IgD-negative memory B cell (primary cell): ENCODE measurements around the gene GAST. TPM values are rescaled to one million over a fixed set of nuclear protein-coding genes. Genes with fewer than 3 reads are reported as not detected.

ENCODE experiments used
- H3K27ac Mint-ChIP-seq, 3 donors: one replicate each; pipeline ENCODE4 v1.8.0; 2020 to 2022; ENCODE audit warnings: mild to moderate bottlenecking in 3 of 3, mixed read lengths in 3 of 3, moderate library complexity in 1 of 3
- H3K27me3 Mint-ChIP-seq: one replicate; pipeline ENCODE4 v1.8.0; 2021; ENCODE audit warnings: mixed read lengths
- H3K36me3 Mint-ChIP-seq: one replicate; pipeline ENCODE4 v1.8.0; 2020; ENCODE audit warnings: mild to moderate bottlenecking, mixed read lengths
- H3K4me1 Mint-ChIP-seq, 3 donors: one replicate each; pipeline ENCODE4 v1.8.0; 2020 to 2022; ENCODE audit warnings: mixed read lengths in 3 of 3, mild to moderate bottlenecking in 1 of 3
- H3K4me3 Mint-ChIP-seq, 4 donors: one replicate each; pipeline ENCODE4 v1.8.0; 2020 to 2022; ENCODE audit warnings: mild to moderate bottlenecking in 4 of 4, mixed read lengths in 4 of 4, moderate library complexity in 3 of 4
- H3K9me3 Mint-ChIP-seq, 3 donors: one replicate each; pipeline ENCODE4 v1.8.0; 2020 to 2021; ENCODE audit warnings: mixed read lengths in 3 of 3, mild to moderate bottlenecking in 1 of 3
- polyA plus RNA-seq: library from polyadenylated mRNA; unstranded; fragments of 300-500 nt; fragmentation: Illumina TruSeq; gene quantifications from one replicate; pipeline ENCODE4 v1.2.3, GENCODE V29; 2021

GAST gene
- polyA plus RNA-seq, 1 donor from 2014 or later, result not detected

DNA sequence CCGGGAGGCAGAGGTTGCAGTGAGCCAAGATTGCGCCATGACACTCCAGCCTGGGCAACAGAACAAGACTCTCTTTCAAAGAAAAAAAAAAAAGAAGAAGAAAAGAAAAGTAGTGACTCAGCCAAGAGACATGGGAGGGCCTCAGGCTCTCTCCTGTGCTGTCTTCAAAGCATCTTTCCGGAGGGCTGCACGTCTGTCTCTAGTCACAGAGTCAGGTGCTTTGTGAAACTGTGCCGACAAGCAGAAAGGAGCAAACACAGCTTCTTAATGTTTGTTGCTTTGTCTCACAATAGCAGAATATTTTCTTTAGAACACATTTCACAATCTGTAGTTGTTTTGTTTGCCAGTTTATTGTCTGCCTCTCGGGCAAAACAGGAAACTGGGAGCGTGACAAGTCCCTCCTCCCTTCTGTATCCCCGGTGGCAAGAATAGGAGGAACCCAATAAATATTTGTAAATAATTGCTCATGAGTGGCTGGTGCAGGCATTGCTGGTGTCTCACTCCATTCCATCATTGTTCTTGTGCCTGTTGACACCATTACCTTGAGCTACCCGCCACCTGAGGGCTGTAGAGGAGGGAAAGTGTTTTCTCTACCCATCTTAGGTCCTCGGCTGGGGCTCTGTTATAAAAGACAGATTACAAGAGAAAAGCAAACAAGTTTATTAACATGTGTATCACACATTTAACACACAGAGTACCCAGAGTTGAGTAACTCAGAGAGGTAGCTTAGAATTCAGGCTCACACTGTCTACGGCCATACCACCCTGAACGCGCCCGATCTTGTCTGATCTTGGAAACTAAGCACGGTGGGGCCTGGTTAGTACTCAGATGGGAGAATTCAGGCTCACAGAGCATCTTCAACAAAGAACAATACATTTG is 5.5 kb downstream of the GAST start:
- H3K9me3 Mint-ChIP-seq, result no peaks in the 10 kb centered on the region
- H3K4me1 Mint-ChIP-seq, result peaks cover 0 to 7% (median 5%) of the 10 kb centered on the region in 3 donors
- peak overlapping the region in 1 of 4 donors; percentile 32 for H3K4me3 Mint-ChIP-seq
- H3K36me3 Mint-ChIP-seq, result no peaks in the 10 kb centered on the region
- peaks cover 4% of the 10 kb centered on the region for H3K27me3 Mint-ChIP-seq
- no peak overlapping the region for H3K27ac Mint-ChIP-seq

DNA sequence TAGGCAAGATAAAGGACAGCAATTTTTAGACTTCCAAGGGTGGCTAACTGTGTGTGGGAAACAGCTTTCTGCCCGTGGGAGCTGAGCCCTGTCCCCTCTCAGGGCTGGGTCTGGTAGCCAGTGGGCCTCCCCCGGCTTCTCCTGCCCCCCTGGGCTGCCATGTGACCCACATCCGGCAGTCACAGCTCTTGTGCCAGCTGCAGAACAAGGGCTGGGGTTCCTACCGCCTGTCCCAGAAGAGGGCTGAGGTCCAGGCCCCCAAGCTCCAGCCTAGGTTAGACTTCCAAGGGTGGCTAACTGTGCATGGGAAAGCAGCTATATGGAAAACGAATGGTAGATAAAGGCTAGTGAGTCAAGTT is 6.1 kb downstream of the GAST start:
- no peak overlapping the region for H3K27ac Mint-ChIP-seq
- H3K36me3 Mint-ChIP-seq, result no peaks in the 10 kb centered on the region
- H3K9me3 Mint-ChIP-seq, result no peaks in the 10 kb centered on the region
- H3K27me3 Mint-ChIP-seq, result peaks cover 4% of the 10 kb centered on the region
- no peak overlapping the region for H3K4me3 Mint-ChIP-seq
- H3K4me1 Mint-ChIP-seq, result peaks cover 0 to 7% (median 5%) of the 10 kb centered on the region in 3 donors

DNA sequence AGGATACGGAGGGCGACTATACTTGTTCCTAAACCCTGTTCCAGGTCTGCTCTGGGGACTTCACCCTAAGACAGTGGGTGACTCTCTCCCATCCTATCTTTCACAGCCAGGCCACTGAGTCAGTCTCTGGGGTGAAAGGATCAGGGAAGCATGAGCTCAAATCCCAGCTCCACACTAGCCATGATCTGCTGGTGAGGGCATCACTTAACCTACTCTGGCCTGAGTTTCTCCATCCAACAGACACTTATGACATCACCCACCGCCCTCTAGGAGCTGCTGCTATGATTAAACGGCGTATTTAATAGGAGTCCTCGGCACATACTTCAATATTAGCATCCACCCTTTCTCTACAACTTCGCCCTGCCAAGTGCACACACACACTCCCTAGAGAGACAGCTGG is 10.1 kb downstream of the GAST start:
- Mint-ChIP-seq H3K27me3 (peaks cover 7% of the 10 kb centered on the region), H3K4me3 (peak overlapping the region in 1 of 4 donors; percentile 10), H3K27ac (no peak overlapping the region), H3K36me3 (no peaks in the 10 kb centered on the region), H3K4me1 (peaks cover 0 to 7% (median 5%) of the 10 kb centered on the region in 3 donors), H3K9me3 (no peaks in the 10 kb centered on the region)

DNA sequence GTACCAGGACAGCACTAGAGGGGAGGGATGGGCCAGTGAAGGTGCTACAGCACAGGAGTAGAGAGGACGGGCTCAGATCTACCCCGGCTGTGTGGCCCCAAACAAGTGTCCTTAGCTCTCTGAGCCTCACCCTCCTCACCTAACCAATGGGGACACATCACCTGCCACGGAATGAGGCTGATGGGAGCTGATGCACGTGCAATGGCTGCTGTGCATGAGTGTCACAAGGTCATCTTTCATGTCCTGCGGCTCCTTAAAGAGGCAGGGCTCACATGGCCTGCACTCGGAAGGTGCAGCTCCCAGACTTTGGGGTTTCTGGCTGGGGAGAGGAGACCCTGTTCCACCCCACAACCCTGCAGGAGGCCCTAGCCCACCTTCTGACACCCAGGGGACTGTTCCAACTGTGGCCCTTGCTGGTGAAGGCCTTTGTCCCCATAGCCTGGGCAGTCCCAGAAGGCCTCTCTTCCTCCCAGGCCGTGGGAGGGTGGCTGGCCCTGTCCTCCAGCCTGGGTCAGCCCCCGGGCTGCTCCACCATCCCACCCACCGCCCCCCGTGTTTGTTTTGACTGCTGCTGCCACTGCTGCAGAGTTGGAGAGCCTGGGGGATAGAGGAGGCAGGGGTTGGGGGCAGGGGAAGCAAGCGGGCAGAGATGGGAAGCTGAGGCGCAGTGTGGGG is 11.8 kb downstream of the GAST start:
- no peaks in the 10 kb centered on the region for H3K9me3 Mint-ChIP-seq
- no peak overlapping the region for H3K27ac Mint-ChIP-seq
- no peaks in the 10 kb centered on the region for H3K36me3 Mint-ChIP-seq
- no peak overlapping the region for H3K4me3 Mint-ChIP-seq
- H3K4me1 Mint-ChIP-seq, result peaks cover 0 to 5% (median 3%) of the 10 kb centered on the region in 3 donors
- H3K27me3 Mint-ChIP-seq, result peaks cover 7% of the 10 kb centered on the region

GRCh38 chr17:41724476-41725050 is 12.4 kb downstream of the GAST start:
- Mint-ChIP-seq H3K36me3 (no peaks in the 10 kb centered on the region), H3K27me3 (peaks cover 7% of the 10 kb centered on the region), H3K27ac (no peak overlapping the region), H3K4me3 (no peak overlapping the region), H3K9me3 (no peaks in the 10 kb centered on the region), H3K4me1 (peaks cover 0 to 5% (median 3%) of the 10 kb centered on the region in 3 donors)

DNA sequence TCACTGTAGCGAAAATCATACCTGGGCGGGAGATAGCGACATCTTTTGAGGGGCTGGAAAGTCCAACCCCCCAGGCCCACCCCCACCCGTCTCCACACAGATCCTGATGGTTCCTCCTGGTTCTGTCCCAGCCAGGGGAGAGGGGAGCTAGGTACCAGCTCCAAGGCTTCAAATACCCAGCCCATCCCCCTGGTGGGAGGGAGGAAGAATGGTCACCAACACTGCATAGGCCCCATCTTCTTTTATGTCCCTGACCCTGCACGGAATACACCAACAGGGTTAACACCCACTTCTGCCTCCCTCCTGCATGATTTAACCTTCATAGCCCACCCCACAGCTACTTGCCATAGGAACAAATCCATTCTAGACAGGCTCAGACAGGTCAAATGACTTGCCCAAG is 13.0 kb downstream of the GAST start:
- Mint-ChIP-seq H3K4me1 (peaks cover 0 to 5% (median 3%) of the 10 kb centered on the region in 3 donors), H3K9me3 (no peaks in the 10 kb centered on the region), H3K27ac (no peak overlapping the region), H3K27me3 (peaks cover 7% of the 10 kb centered on the region), H3K4me3 (no peak overlapping the region), H3K36me3 (no peaks in the 10 kb centered on the region)

DNA sequence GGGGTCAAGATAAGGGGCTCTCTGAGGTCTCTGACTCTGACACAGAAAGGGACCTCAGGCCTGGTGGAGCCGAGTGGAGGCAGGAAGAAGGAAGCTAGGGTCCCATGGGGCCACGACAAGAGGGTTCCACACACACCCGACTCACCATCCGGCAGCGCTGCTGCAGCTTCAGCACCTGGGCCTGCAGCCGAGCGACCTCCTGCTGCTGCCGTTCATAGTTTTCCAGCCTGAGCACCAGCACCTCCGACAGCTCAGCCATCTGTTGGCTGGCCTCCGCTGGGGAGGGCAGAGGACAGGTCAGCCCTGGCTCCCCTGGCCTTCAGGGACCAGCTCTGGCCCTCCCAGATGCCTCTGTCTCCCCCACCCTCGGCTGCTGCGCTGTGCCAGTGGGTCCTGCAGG is 15.9 kb downstream of the GAST start:
- Mint-ChIP-seq H3K9me3 (no peaks in the 10 kb centered on the region), H3K4me3 (peak overlapping the region in 1 of 4 donors; percentile 69), H3K27me3 (peaks cover 8% of the 10 kb centered on the region), H3K36me3 (no peaks in the 10 kb centered on the region), H3K27ac (no peak overlapping the region), H3K4me1 (peaks cover 3 to 9% (median 4%) of the 10 kb centered on the region in 3 donors)

GRCh38 chr17:41730479-41730878 is 18.3 kb downstream of the GAST start:
- peaks cover 18% of the 10 kb centered on the region for H3K27me3 Mint-ChIP-seq
- peaks cover 0 to 2% (median 0%) of the 10 kb centered on the region in 3 donors for H3K9me3 Mint-ChIP-seq
- H3K4me1 Mint-ChIP-seq, result peaks cover 4 to 10% (median 8%) of the 10 kb centered on the region in 3 donors
- H3K36me3 Mint-ChIP-seq, result peaks cover 1% of the 10 kb centered on the region
- H3K27ac Mint-ChIP-seq, result no peak overlapping the region
- no peak overlapping the region for H3K4me3 Mint-ChIP-seq

- H3K4me3 Mint-ChIP-seq, result no peak overlapping the region
- peaks cover 1% of the 10 kb centered on the region for H3K36me3 Mint-ChIP-seq
- no peak overlapping the region for H3K27ac Mint-ChIP-seq
- peaks cover 4 to 10% (median 8%) of the 10 kb centered on the region in 3 donors for H3K4me1 Mint-ChIP-seq
- peaks cover 0 to 2% (median 0%) of the 10 kb centered on the region in 3 donors for H3K9me3 Mint-ChIP-seq
- peaks cover 26% of the 10 kb centered on the region for H3K27me3 Mint-ChIP-seq
Observed at GRCh38 chr17:41731836-41732235, 19.7 kb downstream of the GAST start.

- Mint-ChIP-seq H3K36me3 (peaks cover 1% of the 10 kb centered on the region), H3K27me3 (peaks cover 37% of the 10 kb centered on the region), H3K4me3 (peak overlapping the region; percentile 28 to 88 (median 53)), H3K27ac (no peak overlapping the region), H3K4me1 (peaks cover 4 to 7% (median 5%) of the 10 kb centered on the region in 3 donors), H3K9me3 (peaks cover 0 to 2% (median 0%) of the 10 kb centered on the region in 3 donors)
Observed at GRCh38 chr17:41733348-41734138, 21.4 kb downstream of the GAST start.

- Mint-ChIP-seq H3K36me3 (peaks cover 1% of the 10 kb centered on the region), H3K4me3 (peak within 1 kb of the TSS; percentile 28 to 88 (median 72)), H3K27ac (peak within 1 kb of the TSS in 1 of 3 donors; percentile 6), H3K27me3 (peaks cover 37% of the 10 kb centered on the region), H3K4me1 (peaks cover 4 to 9% (median 5%) of the 10 kb centered on the region in 3 donors), H3K9me3 (peaks cover 0 to 2% (median 0%) of the 10 kb centered on the region in 3 donors)
Observed at GRCh38 chr17:41734139-41734948, 22.2 kb downstream of the GAST start, which contains the start of gene HAP1. TSS of gene HAP1 (minus strand) at chr17:41734643. CDS start at chr17:41734634, 9 bp downstream.

GRCh38 chr17:41734949-41735313 is 22.8 kb downstream of the GAST start:
- Mint-ChIP-seq H3K4me1 (peaks cover 4 to 12% (median 5%) of the 10 kb centered on the region in 3 donors), H3K9me3 (peaks cover 0 to 2% (median 0%) of the 10 kb centered on the region in 3 donors), H3K4me3 (peak overlapping the region in 3 of 4 donors; percentile 41 to 82 (median 45)), H3K36me3 (peaks cover 1% of the 10 kb centered on the region), H3K27ac (no peak overlapping the region), H3K27me3 (peaks cover 37% of the 10 kb centered on the region)

GRCh38 chr17:41735744-41736143 is 23.6 kb downstream of the GAST start:
- Mint-ChIP-seq H3K27ac (peak overlapping the region in 1 of 3 donors; percentile 6), H3K27me3 (peaks cover 37% of the 10 kb centered on the region), H3K36me3 (peaks cover 1% of the 10 kb centered on the region), H3K4me1 (peaks cover 4 to 12% (median 5%) of the 10 kb centered on the region in 3 donors), H3K4me3 (no peak overlapping the region), H3K9me3 (peaks cover 0 to 2% (median 0%) of the 10 kb centered on the region in 3 donors)
